Choroid plexus epithelial cell (primary cell): ENCODE measurements around the gene BHLHE41.

ENCODE experiments used
- DNase-seq: peaks from one replicate; pipeline ENCODE4 v3.0.0-alpha.2; 2010; ENCODE audit warnings: low read depth
- H3K4me3 ChIP-seq: 2 replicates; pipeline ENCODE4 v1.5.1; 2011; ENCODE audit warnings: low read depth, mild to moderate bottlenecking, control low read depth, low read length, moderate library complexity
- CTCF ChIP-seq: conservative IDR thresholded peaks from 2 replicates; pipeline ENCODE4 v1.5.1; 2011; ENCODE audit warnings: low read depth, mild to moderate bottlenecking, control low read depth, inconsistent platforms, low read length, moderate library complexity

BHLHE41 gene

DNA sequence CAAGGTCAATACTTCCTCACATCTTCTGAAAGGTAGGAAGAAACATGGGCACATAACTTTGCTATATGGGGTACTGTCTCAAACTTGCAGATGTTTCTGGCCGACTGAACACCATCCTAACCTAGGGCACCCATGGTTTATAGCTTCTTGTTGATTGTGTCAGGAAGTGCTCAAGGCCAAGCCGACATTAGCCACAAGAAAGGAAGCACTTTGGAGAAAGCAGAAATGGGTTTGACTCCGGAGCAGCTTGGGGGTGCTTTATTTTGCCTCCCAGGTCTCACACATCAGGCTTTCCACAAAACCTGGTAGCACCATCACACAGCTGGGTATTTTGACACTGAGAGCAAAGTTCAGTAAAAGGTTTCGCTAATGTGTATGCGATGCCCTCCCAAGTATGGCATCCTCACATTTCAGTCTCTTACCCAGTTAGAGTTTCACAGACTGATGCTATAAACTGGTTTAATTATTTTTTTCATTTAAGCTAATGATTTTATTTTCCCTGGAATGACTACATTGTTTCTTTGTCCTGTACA, 25.2 kb upstream of the BHLHE41 start:
- no peak overlapping the region for H3K4me3 ChIP-seq
- no peak for TF ChIP-seq CTCF
- DNase-seq = no peak

DNA sequence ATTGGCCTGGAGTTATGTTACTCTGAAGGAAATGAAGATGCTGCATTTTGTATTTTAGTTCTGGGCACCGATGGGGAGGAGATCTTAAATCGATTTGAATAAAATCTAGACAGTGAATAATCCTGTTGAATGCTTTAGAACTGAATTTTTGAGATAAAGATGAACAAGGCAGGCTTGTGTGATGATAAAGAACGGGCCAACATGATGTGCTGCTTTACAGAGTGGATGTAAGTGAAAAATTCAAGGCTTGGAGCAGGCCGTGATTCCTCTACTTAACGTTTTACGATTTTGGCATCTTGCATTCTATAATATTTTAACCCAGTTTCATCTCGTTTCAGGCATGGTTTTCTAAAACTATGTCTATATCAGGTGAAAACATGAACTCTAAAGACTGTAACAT, 23.5 kb upstream of the BHLHE41 start:
- DNase-seq = no peak
- no peak for TF ChIP-seq CTCF
- no peak overlapping the region for H3K4me3 ChIP-seq

- no peak for DNase-seq
- TF ChIP-seq CTCF = no peak
- no peak overlapping the region for H3K4me3 ChIP-seq
Observed at GRCh38 chr12:26143291-26143690, 18.5 kb upstream of the BHLHE41 start.

GRCh38 chr12:26138860-26139259, 14.0 kb upstream of the BHLHE41 start:
- DNase-seq = no peak
- no peak overlapping the region for H3K4me3 ChIP-seq
- no peak for TF ChIP-seq CTCF

GRCh38 chr12:26136688-26137087, 11.9 kb upstream of the BHLHE41 start:
- no peak overlapping the region for H3K4me3 ChIP-seq
- DNase-seq = no peak
- TF ChIP-seq CTCF = no peak

DNA sequence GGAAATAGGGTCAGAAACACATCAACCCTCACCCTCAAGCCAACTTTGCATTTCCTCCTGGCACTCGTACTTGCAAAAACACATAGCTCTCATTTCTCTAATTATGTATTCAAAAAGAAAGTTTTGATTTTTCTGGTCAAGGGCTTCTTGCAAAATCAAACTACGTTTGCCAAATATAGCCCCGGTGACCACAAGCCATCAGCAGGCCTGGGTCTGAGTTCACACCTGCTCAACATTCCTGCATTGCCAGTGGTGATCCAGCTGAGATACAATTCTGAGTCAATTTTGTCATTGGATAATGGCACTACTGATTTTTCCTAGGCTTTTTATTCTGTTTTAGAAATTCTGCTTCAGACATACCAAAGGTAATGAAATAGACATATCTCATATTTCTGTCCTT, 10.7 kb upstream of the BHLHE41 start:
- no peak overlapping the region for H3K4me3 ChIP-seq
- TF ChIP-seq CTCF = no peak
- DNase-seq = peak; percentile 61

- TF ChIP-seq CTCF = no peak
- DNase-seq = peak; percentile 86
- H3K4me3 ChIP-seq = no peak overlapping the region
Observed at GRCh38 chr12:26135010-26135420, 10.2 kb upstream of the BHLHE41 start.
